Neuronal stem cell (in vitro differentiated cells): Measurements from ENCODE around the gene ST6GAL1.
A peak's percentile ranks its signal among the peaks of the same experiment; 100 is the strongest.

Source experiments
- DNase-seq: peaks from one replicate; pipeline ENCODE4 v3.0.0-alpha.2; 2013; ENCODE audit warnings: low spot score
- H2AFZ ChIP-seq: one replicate; pipeline ENCODE4 v1.6.1; 2013; ENCODE audit warnings: mild to moderate bottlenecking, low read length, inconsistent platforms
- H2AK5ac ChIP-seq: 2 replicates; pipeline ENCODE4 v1.6.1; 2013; ENCODE audit warnings: low read depth, mild to moderate bottlenecking, inconsistent platforms, low read length, moderate library complexity, mixed read lengths
- H2BK120ac ChIP-seq: 2 replicates; pipeline ENCODE4 v1.6.1; 2013; ENCODE audit warnings: low read depth, mild to moderate bottlenecking, inconsistent platforms, low read length, moderate library complexity, mixed read lengths
- H2BK12ac ChIP-seq: one replicate; pipeline ENCODE4 v1.6.1; 2013; ENCODE audit warnings: low read length, inconsistent platforms
- H2BK15ac ChIP-seq: 2 replicates; pipeline ENCODE4 v1.6.1; 2013; ENCODE audit warnings: mild to moderate bottlenecking, low read length, inconsistent platforms, mixed read lengths
- H2BK5ac ChIP-seq: one replicate; pipeline ENCODE4 v1.6.1; 2013; ENCODE audit warnings: inconsistent platforms, mild to moderate bottlenecking, low read length, moderate library complexity
- H3K14ac ChIP-seq: one replicate; pipeline ENCODE4 v1.6.1; 2013; ENCODE audit warnings: low read length, inconsistent platforms
- H3K18ac ChIP-seq: 2 replicates; pipeline ENCODE4 v1.6.1; 2013; ENCODE audit warnings: low read length, inconsistent platforms
- H3K23ac ChIP-seq: 2 replicates; pipeline ENCODE4 v1.6.1; 2013; ENCODE audit warnings: low read depth, mild to moderate bottlenecking, mixed read lengths, low read length, inconsistent platforms; ENCODE audit not compliant: poor library complexity
- H3K27ac ChIP-seq: replicated peaks from 3 replicates; pipeline ENCODE4 v1.5.1; 2013; ENCODE audit warnings: low read length, inconsistent platforms
- H3K27me3 ChIP-seq, 3 experiments: 2 replicates each; pipeline ENCODE4 v1.6.1; 2013; ENCODE audit warnings: low read length in 3 of 3, mild to moderate bottlenecking in 2 of 3, inconsistent platforms in 1 of 3, low read depth in 1 of 3, mixed read lengths in 1 of 3, moderate library complexity in 1 of 3; ENCODE audit not compliant: control insufficient read depth in 3 of 3, insufficient read depth in 3 of 3
- H3K36me3 ChIP-seq, 2 donors: replicated peaks in 1 of 2; 2 replicates each; pipeline ENCODE4 v1.6.1; 2013; ENCODE audit warnings: low read length in 2 of 2; ENCODE audit not compliant: control insufficient read depth in 2 of 2, insufficient read depth in 2 of 2
- H3K4ac ChIP-seq: 2 replicates; pipeline ENCODE4 v1.6.1; 2013; ENCODE audit warnings: inconsistent platforms, mild to moderate bottlenecking, low read length, moderate library complexity
- H3K4me1 ChIP-seq, 2 donors: 1 replicate in 1 of 2; 2 replicates in 1 of 2; pipeline ENCODE4 v1.6.1; 2013; ENCODE audit warnings: low read length in 2 of 2, low read depth in 1 of 2; ENCODE audit not compliant: control insufficient read depth in 2 of 2, insufficient read depth in 1 of 2
- H3K4me2 ChIP-seq: one replicate; pipeline ENCODE4 v1.6.1; 2013; ENCODE audit warnings: mild to moderate bottlenecking, low read length, inconsistent platforms; ENCODE audit not compliant: insufficient read depth, poor library complexity, severe bottlenecking
- H3K4me3 ChIP-seq, 2 donors: 2 replicates each; pipeline ENCODE4 v1.5.1; 2013; ENCODE audit warnings: low read length in 2 of 2, mild to moderate bottlenecking in 2 of 2, inconsistent platforms in 1 of 2, moderate library complexity in 1 of 2
- H3K79me1 ChIP-seq: one replicate; pipeline ENCODE4 v1.6.1; 2013; ENCODE audit warnings: low read depth, mild to moderate bottlenecking, inconsistent platforms, low read length, moderate library complexity
- H3K9ac ChIP-seq: one replicate; pipeline ENCODE4 v1.6.1; 2013; ENCODE audit warnings: mild to moderate bottlenecking, low read depth, low read length, inconsistent platforms; ENCODE audit not compliant: poor library complexity
- H3K9me3 ChIP-seq, 2 donors: replicated peaks in 1 of 2; 2 replicates each; pipeline versions ENCODE3 to v1.6.1; 2013; ENCODE audit warnings: low read length in 2 of 2, mild to moderate bottlenecking in 2 of 2, inconsistent platforms in 1 of 2, low read depth in 1 of 2, mixed read lengths in 1 of 2, moderate library complexity in 1 of 2; ENCODE audit not compliant: control insufficient read depth in 2 of 2, insufficient read depth in 1 of 2
- H4K8ac ChIP-seq: one replicate; pipeline ENCODE4 v1.6.1; 2013; ENCODE audit warnings: low read depth, mild to moderate bottlenecking, inconsistent platforms, low read length, moderate library complexity
- H4K91ac ChIP-seq: one replicate; pipeline ENCODE4 v1.6.1; 2013; ENCODE audit warnings: low read length, low read depth, mild to moderate bottlenecking, inconsistent platforms; ENCODE audit not compliant: poor library complexity
- WGBS, 2 donors: extraction: QIAGEN DNeasy Blood & Tissue Kit; methylation state at CpG; one replicate each; pipeline ENCODE4 v1.1.7; 2013; ENCODE audit warnings: missing lambda C conversion rate in 2 of 2, mixed read lengths in 1 of 2; ENCODE audit not compliant: insufficient read length in 2 of 2, insufficient replicate concordance in 1 of 2; ENCODE audit errors: extremely low coverage in 2 of 2; 5-methylcytosine and 5-hydroxymethylcytosine counted together

Gene ST6GAL1

GRCh38 chr3:186922790-186923189 is 7.5 kb upstream of the ST6GAL1 start:
- Histone ChIP-seq H3K27me3 (peaks cover 0 to 4% (median 0%) of the 10 kb centered on the region in 3 experiments), H3K4me3 (no peak overlapping the region), H3K23ac (no peak overlapping the region), H3K4me1 (no peaks in the 10 kb centered on the region), H2AK5ac (no peak overlapping the region), H2BK15ac (no peak overlapping the region), H4K91ac (no peak overlapping the region), H3K14ac (no peak overlapping the region), H3K36me3 (no peaks in the 10 kb centered on the region), H3K9me3 (no peaks in the 10 kb centered on the region), H4K8ac (no peak overlapping the region), H2BK5ac (no peak overlapping the region), H3K79me1 (no peaks in the 10 kb centered on the region), H3K9ac (no peak overlapping the region), H2AFZ (peak overlapping the region; percentile 10), H3K27ac (no peak overlapping the region), H2BK12ac (no peak overlapping the region), H3K4me2 (no peak overlapping the region), H3K4ac (no peak overlapping the region), H3K18ac (no peak overlapping the region), H2BK120ac (no peak overlapping the region)
- no CpG with 5 or more reads among the region's 5 CpGs for WGBS, 2 donors
- DNase-seq = no peak

- H3K4me3 ChIP-seq = no peak overlapping the region
- no peak overlapping the region for H3K18ac ChIP-seq
- no peak for DNase-seq
- H3K27me3 ChIP-seq = peaks cover 0 to 4% (median 0%) of the 10 kb centered on the region in 3 experiments
- no peak overlapping the region for H4K91ac ChIP-seq
- no peak overlapping the region for H3K4ac ChIP-seq
- H3K23ac ChIP-seq = no peak overlapping the region
- no peak overlapping the region for H4K8ac ChIP-seq
- no peak overlapping the region for H3K14ac ChIP-seq
- H3K27ac ChIP-seq = no peak overlapping the region
- H3K4me1 ChIP-seq = no peaks in the 10 kb centered on the region
- WGBS, 2 donors = no CpG with 5 or more reads among the region's 3 CpGs
- H2AFZ ChIP-seq = peak overlapping the region; percentile 10
- no peak overlapping the region for H2BK120ac ChIP-seq
- no peak overlapping the region for H2BK15ac ChIP-seq
- no peaks in the 10 kb centered on the region for H3K9me3 ChIP-seq
- H3K36me3 ChIP-seq = no peaks in the 10 kb centered on the region
- H2BK12ac ChIP-seq = no peak overlapping the region
- H3K9ac ChIP-seq = no peak overlapping the region
- no peaks in the 10 kb centered on the region for H3K79me1 ChIP-seq
- H2BK5ac ChIP-seq = no peak overlapping the region
- no peak overlapping the region for H3K4me2 ChIP-seq
- no peak overlapping the region for H2AK5ac ChIP-seq
Observed at GRCh38 chr3:186923241-186923640, 7.1 kb upstream of the ST6GAL1 start.

GRCh38 chr3:186925826-186926225 is 4.5 kb upstream of the ST6GAL1 start:
- H3K4me2 ChIP-seq = no peak overlapping the region
- peaks cover 0 to 17% (median 0%) of the 10 kb centered on the region in 3 experiments for H3K27me3 ChIP-seq
- H4K8ac ChIP-seq = no peak overlapping the region
- H3K27ac ChIP-seq = no peak overlapping the region
- no peak overlapping the region for H2BK120ac ChIP-seq
- no peak overlapping the region for H2AFZ ChIP-seq
- H2BK5ac ChIP-seq = no peak overlapping the region
- H3K23ac ChIP-seq = no peak overlapping the region
- no peak overlapping the region for H3K14ac ChIP-seq
- no peak overlapping the region for H2BK12ac ChIP-seq
- peaks cover 0 to 6% of the 10 kb centered on the region in 2 donors for H3K4me1 ChIP-seq
- H3K36me3 ChIP-seq = no peaks in the 10 kb centered on the region
- WGBS, 2 donors = no CpG with 5 or more reads among the region's 1 CpG
- no peak overlapping the region for H3K4ac ChIP-seq
- H3K79me1 ChIP-seq = no peaks in the 10 kb centered on the region
- no peak for DNase-seq
- no peak overlapping the region for H2AK5ac ChIP-seq
- H3K18ac ChIP-seq = no peak overlapping the region
- H3K9me3 ChIP-seq = peaks cover 0 to 3% of the 10 kb centered on the region in 2 donors
- no peak overlapping the region for H2BK15ac ChIP-seq
- H3K4me3 ChIP-seq = no peak overlapping the region
- H4K91ac ChIP-seq = no peak overlapping the region
- no peak overlapping the region for H3K9ac ChIP-seq

GRCh38 chr3:186929186-186929585 is 1.1 kb upstream of the ST6GAL1 start:
- H2AFZ ChIP-seq = no peak overlapping the region
- no peak for DNase-seq
- WGBS, 2 donors = no CpG with 5 or more reads among the region's 5 CpGs

More at GRCh38 chr3:186929186-186929585, 1.1 kb upstream of the ST6GAL1 start:
- no peak overlapping the region for H3K14ac ChIP-seq
- H3K36me3 ChIP-seq = peaks cover 2 to 8% of the 10 kb centered on the region in 2 donors
- H2BK120ac ChIP-seq = no peak overlapping the region
- H3K4ac ChIP-seq = no peak overlapping the region
- no peak overlapping the region for H2BK15ac ChIP-seq
- no peak overlapping the region for H4K8ac ChIP-seq
- H4K91ac ChIP-seq = no peak overlapping the region
- no peak overlapping the region for H3K4me2 ChIP-seq
- H3K4me1 ChIP-seq = peaks cover 7 to 10% of the 10 kb centered on the region in 2 donors
- H2BK5ac ChIP-seq = peak overlapping the region; percentile 30
- H3K9me3 ChIP-seq = peaks cover 0 to 3% of the 10 kb centered on the region in 2 donors
- no peaks in the 10 kb centered on the region for H3K79me1 ChIP-seq
- no peak overlapping the region for H2AK5ac ChIP-seq
- H3K18ac ChIP-seq = no peak overlapping the region
- H3K23ac ChIP-seq = no peak overlapping the region
- H2BK12ac ChIP-seq = no peak overlapping the region
- peaks cover 0 to 16% (median 0%) of the 10 kb centered on the region in 3 experiments for H3K27me3 ChIP-seq
- no peak overlapping the region for H3K27ac ChIP-seq
- no peak overlapping the region for H3K4me3 ChIP-seq
- no peak overlapping the region for H3K9ac ChIP-seq
